GM19351 (cell line): ENCODE data around the gene BANP.
"Not testable (repeated sequence)": the region's sequence is repeated elsewhere in the genome, so short reads cannot be mapped to it uniquely, and the experiment has no call there.

Experiments used
- ATAC-seq: cut with Tn5 transposase; IDR thresholded peaks from one replicate; pipeline ENCODE4 v1.9.1; 2021; ENCODE audit warnings: mild to moderate bottlenecking, moderate library complexity; ENCODE audit not compliant: unreplicated experiment

BANP gene

GRCh38 chr16:88013091-88013609 lies 61.9 kb downstream of the BANP start:
- ATAC-seq: no peak

- no peak for ATAC-seq
Observed at GRCh38 chr16:88013766-88014251, 62.6 kb downstream of the BANP start.

- ATAC-seq: no peak
Observed at GRCh38 chr16:88014252-88014781, 63.1 kb downstream of the BANP start.

- ATAC-seq: no peak
Observed at GRCh38 chr16:88014954-88015805, 63.9 kb downstream of the BANP start.

- no peak for ATAC-seq
Observed at GRCh38 chr16:88015806-88016140, 64.5 kb downstream of the BANP start.

GRCh38 chr16:88016386-88016785 lies 65.2 kb downstream of the BANP start:
- not testable (repeated sequence) for ATAC-seq

GRCh38 chr16:88016964-88017363 lies 65.7 kb downstream of the BANP start:
- no peak for ATAC-seq

GRCh38 chr16:88017587-88018101 lies 66.4 kb downstream of the BANP start:
- no peak for ATAC-seq

GRCh38 chr16:88018382-88018781 lies 67.1 kb downstream of the BANP start:
- not testable (repeated sequence) for ATAC-seq

- not testable (repeated sequence) for ATAC-seq
Observed at GRCh38 chr16:88019041-88019820, 68.0 kb downstream of the BANP start.

- no peak for ATAC-seq
Observed at GRCh38 chr16:88019821-88020515, 68.7 kb downstream of the BANP start.

GRCh38 chr16:88020516-88020885 lies 69.3 kb downstream of the BANP start:
- no peak for ATAC-seq

- not testable (repeated sequence) for ATAC-seq
Observed at GRCh38 chr16:88021041-88021970, 70.1 kb downstream of the BANP start.

GRCh38 chr16:88022076-88023042 lies 71.1 kb downstream of the BANP start:
- ATAC-seq: no peak

- ATAC-seq: no peak
Observed at GRCh38 chr16:88023366-88023765, 72.1 kb downstream of the BANP start.

GRCh38 chr16:88023786-88024185 lies 72.6 kb downstream of the BANP start:
- ATAC-seq: no peak

- ATAC-seq: not testable (repeated sequence)
Observed at GRCh38 chr16:88024491-88025085, 73.4 kb downstream of the BANP start.

- ATAC-seq: not testable (repeated sequence)
Observed at GRCh38 chr16:88025086-88025492, 73.9 kb downstream of the BANP start.
